ENCODE measurements around the gene SLC24A3.

The SLC24A3 gene

GRCh38 chr20:19462491-19462890 is 250.0 kb downstream of the SLC24A3 start:
- Histone ChIP-seq H3K4me3 (ENCODE audit: low read length) (no peak overlapping the region), H3K36me3 (replicated peaks; ENCODE audit: low read depth, low read length) (no peaks in the 10 kb centered on the region), H3K4me2 (ENCODE audit: low read length) (0 out of 2 replicates have a peak overlapping the region, but pooled peaks have one; percentile 10), H3K9me3 (ENCODE audit: insufficient read depth, low read length) (no peaks in the 10 kb centered on the region), H3K4me1 (ENCODE audit: low read length) (no peaks in the 10 kb centered on the region), H3K79me2 (ENCODE audit: low read length) (no peaks in the 10 kb centered on the region), H3K9ac (ENCODE audit: low read length) (no peak overlapping the region), H2AFZ (ENCODE audit: low read depth, low read length) (no peak overlapping the region), H4K20me1 (ENCODE audit: insufficient read depth, low read length) (no peaks in the 10 kb centered on the region), H3K27ac (ENCODE audit: low read length) (no peak overlapping the region), H3K27me3 (ENCODE audit: low read depth, low read length) (peaks cover 22% of the 10 kb centered on the region)
- TF ChIP-seq EZH2phosphoT487 (IDR thresholded peaks at IDR 0.05; ENCODE audit: low read depth) (no peak), CTCF (IDR thresholded peaks at IDR 0.05; ENCODE audit: low read depth, low read length) (no peak)

GRCh38 chr20:19463597-19463996 is 251.2 kb downstream of the SLC24A3 start:
- H3K4me2 ChIP-seq (ENCODE audit: low read length) = no peak overlapping the region
- H3K27ac ChIP-seq (ENCODE audit: low read length) = no peak overlapping the region
- no peaks in the 10 kb centered on the region for H3K9me3 ChIP-seq (ENCODE audit: insufficient read depth, low read length)
- TF ChIP-seq CTCF (IDR thresholded peaks at IDR 0.05; ENCODE audit: low read depth, low read length) (no peak), EZH2phosphoT487 (IDR thresholded peaks at IDR 0.05; ENCODE audit: low read depth) (no peak)
- H2AFZ ChIP-seq (ENCODE audit: low read depth, low read length) = no peak overlapping the region
- H3K4me1 ChIP-seq (ENCODE audit: low read length) = no peaks in the 10 kb centered on the region
- peaks cover 29% of the 10 kb centered on the region for H3K27me3 ChIP-seq (ENCODE audit: low read depth, low read length)
- no peaks in the 10 kb centered on the region for H3K36me3 ChIP-seq (replicated peaks; ENCODE audit: low read depth, low read length)
- no peaks in the 10 kb centered on the region for H3K79me2 ChIP-seq (ENCODE audit: low read length)
- no peak overlapping the region for H3K9ac ChIP-seq (ENCODE audit: low read length)
- no peak overlapping the region for H3K4me3 ChIP-seq (ENCODE audit: low read length)
- no peaks in the 10 kb centered on the region for H4K20me1 ChIP-seq (ENCODE audit: insufficient read depth, low read length)

- TF ChIP-seq EZH2phosphoT487 (IDR thresholded peaks at IDR 0.05; ENCODE audit: low read depth) = no peak
- no peak for TF ChIP-seq CTCF (IDR thresholded peaks at IDR 0.05; ENCODE audit: low read depth, low read length)
- no peaks in the 10 kb centered on the region for H3K4me1 ChIP-seq (ENCODE audit: low read length)
These were observed 253.1 kb downstream of the SLC24A3 start for GRCh38 chr20:19465536-19465935.

GRCh38 chr20:19466206-19466928 is 253.9 kb downstream of the SLC24A3 start:
- no peak overlapping the region for H3K4me2 ChIP-seq (ENCODE audit: low read length)
- no peak overlapping the region for H2AFZ ChIP-seq (ENCODE audit: low read depth, low read length)
- H4K20me1 ChIP-seq (ENCODE audit: insufficient read depth, low read length) = no peaks in the 10 kb centered on the region
- H3K4me3 ChIP-seq (ENCODE audit: low read length) = no peak overlapping the region
- H3K4me1 ChIP-seq (ENCODE audit: low read length) = no peaks in the 10 kb centered on the region
- TF ChIP-seq CTCF (IDR thresholded peaks at IDR 0.05; ENCODE audit: low read depth, low read length) (no peak), EZH2phosphoT487 (IDR thresholded peaks at IDR 0.05; ENCODE audit: low read depth) (no peak)
- no peak overlapping the region for H3K9ac ChIP-seq (ENCODE audit: low read length)
- peaks cover 51% of the 10 kb centered on the region for H3K27me3 ChIP-seq (ENCODE audit: low read depth, low read length)
- no peaks in the 10 kb centered on the region for H3K79me2 ChIP-seq (ENCODE audit: low read length)
- H3K27ac ChIP-seq (ENCODE audit: low read length) = no peak overlapping the region
- no peaks in the 10 kb centered on the region for H3K36me3 ChIP-seq (replicated peaks; ENCODE audit: low read depth, low read length)
- H3K9me3 ChIP-seq (ENCODE audit: insufficient read depth, low read length) = no peaks in the 10 kb centered on the region

More at GRCh38 chr20:19465536-19465935, 253.1 kb downstream of the SLC24A3 start:
- no peaks in the 10 kb centered on the region for H3K9me3 ChIP-seq (ENCODE audit: insufficient read depth, low read length)
- peaks cover 45% of the 10 kb centered on the region for H3K27me3 ChIP-seq (ENCODE audit: low read depth, low read length)
- H3K79me2 ChIP-seq (ENCODE audit: low read length) = no peaks in the 10 kb centered on the region
- H3K27ac ChIP-seq (ENCODE audit: low read length) = no peak overlapping the region
- H3K9ac ChIP-seq (ENCODE audit: low read length) = no peak overlapping the region
- no peak overlapping the region for H3K4me3 ChIP-seq (ENCODE audit: low read length)
- H2AFZ ChIP-seq (ENCODE audit: low read depth, low read length) = no peak overlapping the region
- H3K4me2 ChIP-seq (ENCODE audit: low read length) = no peak overlapping the region
- H4K20me1 ChIP-seq (ENCODE audit: insufficient read depth, low read length) = no peaks in the 10 kb centered on the region
- no peaks in the 10 kb centered on the region for H3K36me3 ChIP-seq (replicated peaks; ENCODE audit: low read depth, low read length)
